Upper lobe of left lung (tissue), 4 donors: Measurements from ENCODE around the gene VPS41.

ENCODE experiments used
- POLR2A ChIP-seq, 4 donors: fragments of 450-650 bp; IDR thresholded peaks; one replicate each; pipeline ENCODE4 v1.5.1; 2016 to 2017; ENCODE audit warnings: antibody characterized with exemption in 4 of 4, mild to moderate bottlenecking in 2 of 4
- TF ChIP-seq, protein P1 (sequence below), 6 experiments: fragments of 450-650 bp in 4 of 6; fragments of 200-600 bp in 2 of 6; sonication (generic) in 2 of 6; IDR thresholded peaks; one replicate each; pipeline ENCODE4 v1.5.1; 2016 to 2019; ENCODE audit warnings: antibody characterized with exemption in 6 of 6

GRCh38 chr7:38881947-38882684, 26.9 kb downstream of the VPS41 start:
- TF ChIP-seq, protein P1, sequence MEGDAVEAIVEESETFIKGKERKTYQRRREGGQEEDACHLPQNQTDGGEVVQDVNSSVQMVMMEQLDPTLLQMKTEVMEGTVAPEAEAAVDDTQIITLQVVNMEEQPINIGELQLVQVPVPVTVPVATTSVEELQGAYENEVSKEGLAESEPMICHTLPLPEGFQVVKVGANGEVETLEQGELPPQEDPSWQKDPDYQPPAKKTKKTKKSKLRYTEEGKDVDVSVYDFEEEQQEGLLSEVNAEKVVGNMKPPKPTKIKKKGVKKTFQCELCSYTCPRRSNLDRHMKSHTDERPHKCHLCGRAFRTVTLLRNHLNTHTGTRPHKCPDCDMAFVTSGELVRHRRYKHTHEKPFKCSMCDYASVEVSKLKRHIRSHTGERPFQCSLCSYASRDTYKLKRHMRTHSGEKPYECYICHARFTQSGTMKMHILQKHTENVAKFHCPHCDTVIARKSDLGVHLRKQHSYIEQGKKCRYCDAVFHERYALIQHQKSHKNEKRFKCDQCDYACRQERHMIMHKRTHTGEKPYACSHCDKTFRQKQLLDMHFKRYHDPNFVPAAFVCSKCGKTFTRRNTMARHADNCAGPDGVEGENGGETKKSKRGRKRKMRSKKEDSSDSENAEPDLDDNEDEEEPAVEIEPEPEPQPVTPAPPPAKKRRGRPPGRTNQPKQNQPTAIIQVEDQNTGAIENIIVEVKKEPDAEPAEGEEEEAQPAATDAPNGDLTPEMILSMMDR (IDR thresholded peaks at IDR 0.05): no peak
- no peak for TF ChIP-seq POLR2A (IDR thresholded peaks at IDR 0.05)
